Brain microvascular endothelial cell (primary cell): ENCODE results near the gene FAM83D.
"Not testable (repeated sequence)": the region's sequence is repeated elsewhere in the genome, so short reads cannot be mapped to it uniquely, and the experiment has no call there.

ENCODE experiments used
- DNase-seq: peaks from one replicate; pipeline ENCODE4 v3.0.0-alpha.2; 2020
- H3K27ac ChIP-seq: fragments of 250-450 bp; sonication (Bioruptor Pico); 2 replicates; pipeline ENCODE4 v1.5.1; 2020; ENCODE audit warnings: mild to moderate bottlenecking, moderate library complexity
- H3K27me3 ChIP-seq: fragments of 250-450 bp; sonication (Bioruptor Pico); replicated peaks from 2 replicates; pipeline ENCODE4 v1.5.1; 2020; ENCODE audit warnings: mild to moderate bottlenecking
- H3K36me3 ChIP-seq: fragments of 250-450 bp; sonication (Bioruptor Pico); replicated peaks from 2 replicates; pipeline ENCODE4 v1.5.1; 2020; ENCODE audit warnings: mild to moderate bottlenecking
- H3K4me3 ChIP-seq: 2 replicates; pipeline ENCODE4 v1.5.1; 2011; ENCODE audit warnings: low read depth, mild to moderate bottlenecking, control low read depth, low read length, moderate library complexity
- in situ Hi-C: cut with HindIII; loops from 2 replicates; pipeline ENCODE4 v1.10.0; 2017; ENCODE audit warnings: low sequenced_read_pairs, low pct_ligation_motif_present
- TF ChIP-seq, protein P1 (sequence below): IDR thresholded peaks from 2 replicates; pipeline ENCODE4 v1.5.1; 2011; ENCODE audit warnings: low read depth, mild to moderate bottlenecking, moderate library complexity, low read length, control low read depth, inconsistent platforms; ENCODE audit errors: missing control alignments

FAM83D gene

DNA sequence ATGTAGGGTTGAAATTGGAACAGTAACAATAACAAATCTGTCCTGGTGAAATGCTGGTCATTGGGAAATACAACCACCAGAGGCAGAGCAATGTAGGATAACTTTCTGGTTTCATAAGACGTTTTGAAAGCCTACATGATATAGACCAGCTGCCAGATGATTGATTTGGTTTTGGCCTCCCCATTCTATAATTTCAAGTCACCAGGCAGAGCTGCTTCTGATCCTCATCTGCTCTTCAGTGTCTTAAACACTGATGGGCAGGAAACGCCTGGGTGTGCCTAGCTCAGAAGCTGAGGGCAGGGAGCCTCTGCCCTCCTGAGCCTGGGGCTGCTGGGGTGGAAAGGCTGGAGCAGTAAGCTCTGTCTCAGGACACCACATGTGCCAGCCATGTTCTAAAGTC, 60.4 kb downstream of the FAM83D start:
- DNase-seq: no peak
- TF ChIP-seq, protein P1, sequence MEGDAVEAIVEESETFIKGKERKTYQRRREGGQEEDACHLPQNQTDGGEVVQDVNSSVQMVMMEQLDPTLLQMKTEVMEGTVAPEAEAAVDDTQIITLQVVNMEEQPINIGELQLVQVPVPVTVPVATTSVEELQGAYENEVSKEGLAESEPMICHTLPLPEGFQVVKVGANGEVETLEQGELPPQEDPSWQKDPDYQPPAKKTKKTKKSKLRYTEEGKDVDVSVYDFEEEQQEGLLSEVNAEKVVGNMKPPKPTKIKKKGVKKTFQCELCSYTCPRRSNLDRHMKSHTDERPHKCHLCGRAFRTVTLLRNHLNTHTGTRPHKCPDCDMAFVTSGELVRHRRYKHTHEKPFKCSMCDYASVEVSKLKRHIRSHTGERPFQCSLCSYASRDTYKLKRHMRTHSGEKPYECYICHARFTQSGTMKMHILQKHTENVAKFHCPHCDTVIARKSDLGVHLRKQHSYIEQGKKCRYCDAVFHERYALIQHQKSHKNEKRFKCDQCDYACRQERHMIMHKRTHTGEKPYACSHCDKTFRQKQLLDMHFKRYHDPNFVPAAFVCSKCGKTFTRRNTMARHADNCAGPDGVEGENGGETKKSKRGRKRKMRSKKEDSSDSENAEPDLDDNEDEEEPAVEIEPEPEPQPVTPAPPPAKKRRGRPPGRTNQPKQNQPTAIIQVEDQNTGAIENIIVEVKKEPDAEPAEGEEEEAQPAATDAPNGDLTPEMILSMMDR: no peak
- Histone ChIP-seq H3K27ac (no peak overlapping the region), H3K36me3 (peaks cover 3% of the 10 kb centered on the region), H3K4me3 (no peak overlapping the region), H3K27me3 (no peaks in the 10 kb centered on the region)
- in situ Hi-C loops: no loop called here

DNA sequence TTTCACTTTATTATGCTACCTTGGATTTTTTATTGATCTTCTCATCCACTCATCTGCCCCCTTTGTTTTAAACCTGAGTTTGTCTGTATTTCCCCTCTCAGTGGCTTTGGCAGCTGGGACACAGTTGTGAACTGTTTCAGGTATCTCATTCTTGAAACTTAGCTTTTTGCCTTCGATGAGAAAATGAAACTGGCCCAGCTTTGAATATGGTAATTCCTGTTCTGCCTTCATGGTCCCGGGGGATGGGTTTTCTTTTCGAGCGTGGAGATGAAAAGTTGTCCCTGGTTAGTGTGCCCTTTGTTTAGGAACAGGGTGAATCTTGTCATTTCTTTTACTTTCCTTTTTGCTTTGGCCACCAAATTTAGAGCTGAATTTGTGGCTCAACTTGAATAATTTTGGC, 61.6 kb downstream of the FAM83D start:
- no peaks in the 10 kb centered on the region for H3K27me3 ChIP-seq
- no peak overlapping the region for H3K4me3 ChIP-seq
- H3K36me3 ChIP-seq: peaks cover 3% of the 10 kb centered on the region
- no peak for DNase-seq
- in situ Hi-C loops: no loop called here
- TF ChIP-seq, protein P1: no peak
- H3K27ac ChIP-seq: no peak overlapping the region

DNA sequence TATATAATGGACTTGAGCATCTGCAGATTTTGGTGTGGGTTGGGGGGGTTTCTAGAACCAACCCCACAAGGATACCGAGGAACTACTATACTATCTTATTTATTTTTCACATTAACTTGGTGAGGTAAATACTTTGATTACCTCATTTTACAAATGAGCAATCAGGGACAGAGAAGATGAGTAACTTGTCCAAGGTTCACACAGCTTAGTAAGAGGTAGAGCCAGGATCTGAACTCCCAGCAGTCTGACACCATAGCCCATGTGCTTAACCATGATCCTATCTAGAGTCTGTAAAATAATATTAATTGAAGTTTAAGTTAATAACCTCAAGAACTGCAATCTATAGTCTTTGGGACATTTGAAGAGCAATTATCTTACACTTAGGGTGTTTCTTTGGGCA, 64.5 kb downstream of the FAM83D start:
- Histone ChIP-seq H3K4me3 (no peak overlapping the region), H3K36me3 (peaks cover 7% of the 10 kb centered on the region), H3K27me3 (no peaks in the 10 kb centered on the region), H3K27ac (no peak overlapping the region)
- TF ChIP-seq, protein P1: no peak
- in situ Hi-C loops: no loop called here
- no peak for DNase-seq

DNA sequence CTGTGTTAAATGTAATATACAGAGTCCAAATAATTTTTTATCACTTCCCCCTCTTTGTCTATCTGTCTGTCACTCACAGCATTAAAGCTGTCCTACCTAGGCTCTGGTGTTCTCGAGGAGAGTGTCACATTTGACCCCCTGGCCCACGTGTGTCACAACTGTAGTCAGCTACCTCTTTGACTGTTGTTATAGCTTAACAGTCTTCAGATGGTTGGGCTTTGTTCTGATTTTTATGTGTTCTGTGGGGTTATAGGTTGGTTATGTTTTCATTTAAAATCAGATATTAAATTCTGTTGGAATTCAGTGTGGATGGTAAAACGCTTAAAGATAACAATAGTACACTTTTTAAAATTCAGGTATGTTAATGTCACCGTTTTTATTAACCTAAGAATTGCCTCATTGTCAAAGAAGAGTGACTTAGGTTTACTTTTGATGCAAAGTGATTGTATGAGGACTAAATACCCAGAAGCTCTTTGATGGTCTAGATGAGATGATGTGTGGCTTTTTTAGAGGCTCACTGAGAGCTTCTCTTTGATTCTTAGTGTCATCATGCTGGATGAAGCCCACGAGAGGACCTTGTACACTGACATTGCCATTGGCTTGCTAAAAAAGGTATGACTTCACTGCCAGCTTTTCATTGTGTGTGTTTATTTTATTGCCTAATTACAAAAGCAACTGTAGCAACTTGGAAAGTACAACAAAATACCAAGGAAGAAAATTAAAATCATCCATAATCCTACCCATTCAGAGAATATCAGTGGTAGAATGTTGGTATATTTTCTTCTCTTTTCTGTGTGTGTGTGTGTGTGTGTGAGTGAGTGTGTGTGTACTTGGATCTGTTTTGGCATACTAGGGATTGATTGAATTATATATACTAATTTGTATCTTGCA, 65.8 kb downstream of the FAM83D start:
- H3K27me3 ChIP-seq: no peaks in the 10 kb centered on the region
- peaks cover 12% of the 10 kb centered on the region for H3K36me3 ChIP-seq
- no peak overlapping the region for H3K27ac ChIP-seq
- DNase-seq: no peak
- in situ Hi-C loops: no loop called here
- TF ChIP-seq, protein P1: no peak
- no peak overlapping the region for H3K4me3 ChIP-seq

DNA sequence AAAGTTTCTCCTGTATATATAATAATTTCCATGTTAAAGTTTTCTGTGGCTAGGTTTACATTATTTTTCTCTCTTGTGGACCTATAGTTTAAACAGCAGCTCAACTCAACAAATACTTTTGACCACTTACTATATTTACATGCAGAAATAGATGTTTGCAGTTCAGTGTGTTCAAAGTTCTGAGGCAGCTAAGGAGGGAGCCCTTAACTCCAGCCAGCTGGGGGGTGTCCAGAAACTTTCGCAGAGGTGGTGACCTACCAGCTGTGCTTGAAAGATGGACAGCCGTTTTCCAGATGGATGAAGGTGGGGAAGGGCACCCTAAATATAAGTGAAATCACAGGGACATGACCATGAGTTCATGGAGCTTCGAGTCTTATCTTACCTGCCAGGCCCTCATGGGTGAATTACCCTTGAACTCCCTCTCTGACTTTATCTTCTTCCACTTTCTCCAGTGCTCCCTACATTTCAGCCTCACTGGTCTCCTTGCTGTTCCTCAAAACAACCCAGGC, 69.4 kb downstream of the FAM83D start:
- TF ChIP-seq, protein P1: no peak
- in situ Hi-C loops: no loop called here
- Histone ChIP-seq H3K27ac (no peak overlapping the region), H3K36me3 (peaks cover 17% of the 10 kb centered on the region), H3K4me3 (no peak overlapping the region), H3K27me3 (no peaks in the 10 kb centered on the region)
- DNase-seq: no peak

DNA sequence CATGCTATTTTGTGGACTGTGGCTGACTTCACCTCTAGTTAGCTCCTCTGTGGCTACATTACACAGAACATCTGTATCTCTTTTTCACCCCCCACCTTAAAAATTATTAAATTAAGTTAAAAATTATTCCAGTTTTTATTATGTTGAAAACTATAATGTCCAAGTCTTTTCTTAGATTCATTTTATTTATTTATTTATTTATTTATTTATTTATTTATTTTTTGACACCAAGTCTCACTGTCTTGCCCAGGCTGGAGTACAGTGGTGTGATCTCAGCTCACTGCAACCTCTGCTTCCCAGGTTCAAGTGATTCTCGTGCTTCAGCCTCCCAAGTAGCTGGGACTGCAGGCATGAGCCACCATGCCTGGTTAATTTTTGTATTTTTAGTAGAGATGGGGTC, 70.6 kb downstream of the FAM83D start:
- H3K27me3 ChIP-seq, H3K27ac ChIP-seq, in situ Hi-C loops, DNase-seq, H3K4me3 ChIP-seq: not testable (repeated sequence)
- H3K36me3 ChIP-seq: peaks cover 22% of the 10 kb centered on the region
